NCI-H446 (cell line): ENCODE data around the gene MBNL2.

Source experiments
- DNase-seq, 2 experiments: peaks; one replicate each; lab custom pipeline; 2025; lab: John Stamatoyannopoulos, UW

Gene MBNL2

GRCh38 chr13:97211300-97211699 lies 10.8 kb upstream of the MBNL2 start:
- no peak for DNase-seq

GRCh38 chr13:97212004-97212403 lies 10.1 kb upstream of the MBNL2 start:
- no peak for DNase-seq

GRCh38 chr13:97212601-97213040 lies 9.5 kb upstream of the MBNL2 start:
- DNase-seq = peak in 1 of 2 experiments; percentile 11

GRCh38 chr13:97214921-97215320 lies 7.2 kb upstream of the MBNL2 start:
- no peak for DNase-seq

GRCh38 chr13:97215325-97215724 lies 6.8 kb upstream of the MBNL2 start:
- no peak for DNase-seq

- no peak for DNase-seq
Measured at GRCh38 chr13:97219226-97219625, 2.9 kb upstream of the MBNL2 start.

- no peak for DNase-seq
Measured at GRCh38 chr13:97220151-97220900, 1.8 kb upstream of the MBNL2 start.

- no peak for DNase-seq
Measured at GRCh38 chr13:97221046-97221445, 1.1 kb upstream of the MBNL2 start.

- DNase-seq = no peak
Measured at GRCh38 chr13:97221466-97221865, 667 bp upstream of the MBNL2 start.

GRCh38 chr13:97223037-97223710 lies 1.0 kb downstream of the MBNL2 start:
- no peak for DNase-seq

GRCh38 chr13:97223711-97224541 lies 1.8 kb downstream of the MBNL2 start:
- DNase-seq = peak in 1 of 2 experiments; percentile 20

- DNase-seq = no peak
Measured at GRCh38 chr13:97224544-97225300, 2.6 kb downstream of the MBNL2 start.

GRCh38 chr13:97225533-97225932 lies 3.4 kb downstream of the MBNL2 start:
- DNase-seq = no peak

GRCh38 chr13:97226013-97226412 lies 3.9 kb downstream of the MBNL2 start:
- no peak for DNase-seq

- DNase-seq = no peak
Measured at GRCh38 chr13:97226788-97227627, 4.9 kb downstream of the MBNL2 start.

GRCh38 chr13:97228850-97229521 lies 6.9 kb downstream of the MBNL2 start:
- DNase-seq = no peak

GRCh38 chr13:97229699-97230098 lies 7.6 kb downstream of the MBNL2 start:
- no peak for DNase-seq

- DNase-seq = no peak
Measured at GRCh38 chr13:97231118-97231828, 9.1 kb downstream of the MBNL2 start.

GRCh38 chr13:97231829-97232196 lies 9.7 kb downstream of the MBNL2 start:
- DNase-seq = no peak

- DNase-seq = no peak
Measured at GRCh38 chr13:97233499-97233898, 11.4 kb downstream of the MBNL2 start.
